Effector CD4-positive, alpha-beta T cell (primary cell): ENCODE results near the gene BTRC.
"Not testable (repeated sequence)": the region's sequence is repeated elsewhere in the genome, so short reads cannot be mapped to it uniquely, and the experiment has no call there.

ENCODE experiments used
- DNase-seq: peaks from one replicate; pipeline ENCODE4 v3.0.0-alpha.2; 2020
- total RNA-seq: gene quantifications from one replicate; lab custom pipeline; 2026; lab: John Stamatoyannopoulos, UW

BTRC gene
- 21.4 reads per million, percentile 48 among the genes with 10 or more reads in this experiment for total RNA-seq

DNA sequence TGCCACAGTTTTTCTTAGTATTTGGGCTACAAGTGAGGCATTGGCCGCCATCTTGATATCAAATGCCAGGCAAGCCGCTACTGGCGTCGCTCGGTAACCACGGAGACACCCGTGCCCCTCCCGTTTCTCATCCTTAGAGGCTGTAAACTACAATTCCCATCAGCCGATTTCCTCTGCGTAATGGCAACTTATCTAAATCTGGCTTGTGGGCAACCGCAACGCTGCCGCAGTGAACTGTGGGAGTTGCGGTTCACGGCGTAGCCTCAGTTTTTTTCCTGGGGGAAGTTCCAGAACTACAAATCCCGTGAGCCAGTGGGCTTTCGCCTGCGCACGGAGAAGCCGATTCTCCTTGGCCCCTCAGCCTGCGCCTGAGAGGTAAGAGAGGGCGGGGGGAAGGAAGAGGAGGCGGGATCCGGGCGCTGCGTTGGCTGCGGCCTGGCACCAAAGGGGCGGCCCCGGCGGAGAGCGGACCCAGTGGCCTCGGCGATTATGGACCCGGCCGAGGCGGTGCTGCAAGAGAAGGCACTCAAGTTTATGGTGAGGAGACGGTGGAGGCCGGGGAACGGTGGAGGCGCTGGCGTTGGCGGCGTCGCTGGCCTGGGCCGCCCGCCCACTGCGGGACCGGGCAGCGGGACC is at the start of gene BTRC:
BTRC (plus strand) TSS at position 474 of the 636 bp plus-strand sequence; CDS start at position 490, 16 bp downstream.
- peak; percentile 95 for DNase-seq

- no peak for DNase-seq
These were observed 49.6 kb upstream of the BTRC start for GRCh38 chr10:101304316-101304715.

DNA sequence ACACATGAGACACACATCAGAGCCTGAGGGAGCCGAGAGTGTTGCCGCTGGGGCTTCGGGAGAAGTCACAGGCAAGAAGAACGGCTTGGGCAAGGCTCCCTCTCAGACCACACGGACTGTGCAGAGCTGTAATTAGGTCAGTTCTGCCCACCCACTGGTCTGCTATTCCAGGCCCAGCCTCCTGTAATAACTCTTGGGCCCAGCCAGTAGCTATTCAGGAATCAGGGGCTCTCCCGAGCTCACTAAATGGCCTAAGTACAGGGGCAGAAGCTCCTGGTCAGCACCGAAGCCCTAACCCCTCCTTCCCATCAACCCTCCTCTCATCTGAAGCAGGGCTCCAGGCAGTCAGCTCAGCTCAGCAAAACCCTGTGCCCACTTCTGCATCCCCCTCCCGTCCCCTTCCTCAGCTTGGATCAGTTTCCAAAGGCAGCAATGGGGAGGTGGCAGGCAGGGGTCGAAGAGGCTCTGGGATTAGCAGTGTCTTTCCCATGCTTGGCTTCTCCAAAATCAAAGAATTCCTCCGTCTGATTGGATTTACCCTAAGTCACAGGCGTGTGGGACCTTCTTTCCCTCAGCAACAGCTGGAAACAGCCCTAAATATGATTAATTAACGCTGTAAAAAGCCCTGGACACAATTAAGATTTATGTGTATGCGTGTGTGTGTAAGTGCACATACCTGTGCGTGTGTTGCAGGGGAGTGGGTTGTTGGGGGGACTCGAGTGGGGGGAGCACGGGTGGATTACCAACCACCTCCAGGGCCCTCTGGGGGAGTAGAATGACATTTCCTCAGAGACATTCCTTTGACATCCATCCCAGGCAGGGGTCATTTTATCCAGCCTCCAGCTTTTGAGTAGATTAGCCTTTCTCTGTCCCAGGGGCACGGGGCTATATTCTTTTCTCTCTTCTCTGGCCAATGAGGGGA is 48.4 kb upstream of the BTRC start:
- no peak for DNase-seq

- no peak for DNase-seq
These were observed 45.9 kb upstream of the BTRC start for GRCh38 chr10:101308051-101308450.

DNA sequence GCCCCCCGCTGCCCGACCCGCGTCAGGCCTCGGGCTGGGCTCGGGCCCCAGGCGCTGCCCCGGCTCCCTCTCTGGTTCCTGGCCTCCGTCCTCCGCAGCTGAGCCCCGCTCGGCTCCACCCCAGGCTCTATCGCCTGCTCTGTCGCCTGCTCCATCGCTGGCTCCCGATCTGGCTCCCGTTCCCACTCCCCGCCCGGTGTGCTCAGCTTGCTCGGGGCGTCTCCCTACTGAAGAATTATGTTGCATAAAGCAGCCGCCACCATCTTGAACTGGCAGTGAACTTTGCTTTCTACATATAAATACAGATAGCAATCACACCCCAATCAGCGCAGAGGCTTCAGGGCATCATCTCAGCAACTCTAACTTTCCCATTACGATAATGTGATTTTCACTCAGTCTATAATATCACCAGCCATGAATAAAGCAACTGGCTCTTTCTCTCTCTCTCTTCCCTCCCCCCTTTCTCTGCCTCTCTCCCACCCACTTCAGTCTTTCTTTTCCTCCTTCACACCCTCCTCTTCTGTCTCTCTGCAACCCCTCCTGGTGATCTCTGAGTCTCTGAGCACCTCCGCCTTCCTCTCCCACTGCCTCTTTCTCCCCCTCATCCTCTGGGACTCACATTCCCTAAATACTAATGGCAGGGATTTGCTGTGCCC is 43.3 kb upstream of the BTRC start:
- no peak for DNase-seq

DNA sequence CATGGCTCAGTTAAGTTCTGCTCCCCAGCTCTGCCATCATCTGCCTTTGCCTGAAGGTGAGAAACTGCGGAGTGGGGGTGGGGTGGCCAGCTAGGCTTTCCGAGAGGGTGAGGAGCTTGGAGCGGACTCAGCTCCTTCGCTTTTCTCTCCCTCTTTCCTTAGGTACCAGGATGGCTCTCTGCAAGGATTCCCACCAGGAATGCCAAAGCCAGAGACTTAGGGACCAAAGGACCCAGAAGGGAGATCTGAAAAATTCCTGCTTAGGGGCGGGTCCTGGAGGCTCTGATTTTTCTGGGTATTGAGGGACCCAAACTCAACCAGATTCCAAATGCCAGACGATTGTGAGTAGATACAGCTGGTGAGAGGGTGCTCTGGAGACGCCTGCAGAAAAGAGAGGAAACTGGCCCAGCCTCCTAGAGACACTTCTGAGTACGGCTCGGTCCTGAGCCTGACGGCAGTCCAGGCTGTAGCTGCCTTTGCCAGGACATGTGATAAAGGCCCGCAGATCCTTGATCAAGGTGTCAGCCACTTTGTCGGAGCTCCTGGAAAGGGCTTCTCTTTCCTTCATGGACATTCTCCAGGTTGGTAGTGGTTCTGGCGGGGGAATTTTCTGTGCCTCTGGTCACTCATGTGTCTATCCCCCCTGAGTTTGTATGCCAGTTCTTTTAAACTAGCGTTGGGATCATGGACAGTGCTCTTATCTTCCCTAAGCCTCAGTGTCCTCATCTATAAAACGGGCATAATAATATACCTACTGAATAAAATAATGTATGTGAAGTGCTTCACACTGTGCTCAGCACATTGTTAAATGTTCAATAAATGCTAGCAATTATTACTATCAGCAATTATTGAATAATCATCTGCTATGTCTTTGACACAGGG is 42.5 kb upstream of the BTRC start:
- DNase-seq = no peak

DNA sequence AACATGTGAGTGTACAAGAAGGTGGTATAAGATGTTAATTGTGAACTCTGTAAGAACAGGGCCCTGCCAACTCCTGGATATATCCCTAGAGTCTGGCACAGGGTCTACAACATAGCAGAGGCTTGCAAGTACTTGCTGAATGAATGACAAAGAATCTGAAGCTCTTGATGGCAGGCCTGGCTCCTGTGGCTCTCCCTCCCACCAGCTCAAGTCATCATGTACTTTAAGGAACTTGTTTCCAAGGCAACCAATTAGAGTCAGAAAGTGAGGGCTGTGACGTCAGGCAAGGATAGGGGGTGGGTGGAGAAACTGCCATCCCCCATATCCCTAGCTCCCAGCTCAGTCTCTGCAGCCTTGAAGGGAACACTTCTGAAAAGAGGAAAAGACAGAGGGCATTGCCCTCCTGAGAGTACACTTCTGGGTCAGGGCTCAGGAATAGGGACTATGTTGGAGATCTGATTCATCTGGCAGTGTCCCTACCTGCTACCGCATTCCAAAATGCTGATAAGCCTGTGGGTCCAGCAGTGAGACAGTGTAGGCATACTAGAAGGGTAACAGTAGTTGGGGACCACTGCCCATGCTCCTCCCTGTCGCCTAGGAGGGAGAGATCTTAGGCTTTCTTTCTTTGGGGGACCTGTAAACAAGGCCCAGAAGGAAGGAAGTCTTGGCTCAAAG is 34.6 kb upstream of the BTRC start:
- no peak for DNase-seq

GRCh38 chr10:101321073-101321472 is 32.9 kb upstream of the BTRC start:
- DNase-seq = no peak

DNA sequence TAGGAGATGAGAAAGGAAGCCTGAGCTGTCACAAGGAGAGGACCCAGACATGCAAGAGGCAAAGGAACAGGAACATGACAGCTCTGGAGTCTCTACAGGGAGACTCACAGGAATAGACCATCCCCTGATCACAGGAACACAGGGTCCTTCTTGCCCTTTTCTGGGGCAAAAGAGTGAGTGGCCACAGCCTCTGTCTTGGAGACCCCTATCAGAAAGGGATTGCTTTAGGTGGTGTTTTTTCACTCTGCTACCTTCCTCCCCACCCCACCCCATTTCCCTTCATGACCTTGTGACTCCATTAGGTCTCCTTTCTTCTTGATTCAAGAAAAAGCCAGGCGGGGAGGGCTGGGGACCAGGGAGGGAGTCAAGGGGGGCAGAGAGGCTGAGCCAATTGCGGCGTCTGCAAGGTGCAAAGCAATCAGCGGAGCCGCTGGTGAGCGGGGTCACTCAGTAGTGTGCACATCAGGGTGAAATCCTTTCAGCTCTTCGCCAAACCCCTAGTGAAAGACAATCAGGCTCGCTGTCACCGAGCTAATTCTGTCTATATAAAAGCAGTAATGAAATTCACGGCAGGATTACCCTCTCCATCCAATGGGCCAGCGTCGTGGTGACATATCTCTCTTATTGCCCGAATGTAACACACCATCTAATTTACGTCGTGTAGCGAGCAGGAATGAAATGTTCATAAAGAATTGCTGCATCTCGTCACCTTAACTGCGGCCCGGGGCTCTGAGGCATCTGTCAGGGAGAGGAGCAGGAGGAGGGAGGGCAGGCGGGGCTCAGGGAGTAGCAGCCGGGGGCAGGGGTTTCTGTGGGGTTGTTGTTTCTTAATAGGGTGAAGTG is 31.5 kb upstream of the BTRC start:
- DNase-seq = no peak

DNA sequence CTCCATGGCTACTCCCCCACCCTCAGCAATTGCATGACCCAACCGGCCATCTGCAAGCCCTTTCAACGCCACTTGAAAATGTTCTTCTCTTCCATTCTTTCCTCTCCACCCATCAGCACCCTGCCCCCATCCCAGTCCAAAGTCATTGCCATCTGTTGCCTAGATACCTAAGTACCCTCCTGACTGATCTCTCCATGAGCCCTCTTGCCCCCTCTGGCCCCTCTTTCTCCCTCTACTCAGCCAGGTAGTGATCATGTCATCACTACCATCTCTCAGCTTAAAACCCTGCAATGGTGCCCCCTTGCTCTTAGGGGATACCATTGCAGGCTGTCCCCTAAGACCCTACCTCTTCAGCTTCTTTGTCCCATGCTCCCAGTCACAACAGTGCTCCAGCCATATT is 30.5 kb upstream of the BTRC start:
- DNase-seq = no peak

DNA sequence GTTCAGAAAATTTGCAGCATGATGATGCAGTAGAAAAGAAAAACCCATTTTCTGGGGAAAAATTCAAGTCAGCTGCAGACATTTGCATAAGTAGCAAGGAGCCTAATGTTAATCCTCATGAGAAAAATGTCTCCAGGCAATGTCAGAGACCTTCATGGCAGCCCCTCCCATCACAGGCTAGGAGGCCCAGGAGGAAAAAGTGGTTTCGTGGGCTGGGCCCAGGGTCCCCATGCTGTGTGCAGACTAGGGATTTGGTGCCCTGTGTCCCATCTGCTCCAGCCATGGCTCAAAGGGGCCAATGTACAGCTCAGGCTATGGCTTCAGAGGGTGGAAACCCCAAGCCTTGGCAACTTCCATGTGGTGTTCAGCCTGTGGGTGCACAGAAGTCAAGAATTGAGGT is 26.5 kb upstream of the BTRC start:
- not testable (repeated sequence) for DNase-seq

- DNase-seq = no peak
These were observed 24.5 kb upstream of the BTRC start for GRCh38 chr10:101329341-101330032.

DNA sequence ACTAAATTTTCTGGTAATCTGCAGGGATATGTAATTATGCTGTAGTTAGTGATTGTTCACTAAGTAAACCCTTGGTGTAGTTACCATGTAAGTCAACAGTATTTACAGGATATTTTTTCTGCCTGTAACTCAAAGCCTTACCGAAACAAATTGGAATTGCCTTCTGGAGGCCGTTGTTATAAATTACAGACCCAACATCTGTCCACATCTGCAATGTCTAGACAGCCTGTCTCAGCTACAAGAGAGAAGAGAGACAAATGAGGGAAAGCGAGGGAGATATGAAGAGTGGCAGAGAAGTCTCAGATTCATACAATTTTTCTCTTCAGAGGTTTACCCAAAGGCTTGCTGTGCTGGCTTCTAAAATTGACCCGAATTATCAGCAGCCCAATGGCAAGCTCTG is 23.7 kb upstream of the BTRC start:
- DNase-seq = no peak

DNA sequence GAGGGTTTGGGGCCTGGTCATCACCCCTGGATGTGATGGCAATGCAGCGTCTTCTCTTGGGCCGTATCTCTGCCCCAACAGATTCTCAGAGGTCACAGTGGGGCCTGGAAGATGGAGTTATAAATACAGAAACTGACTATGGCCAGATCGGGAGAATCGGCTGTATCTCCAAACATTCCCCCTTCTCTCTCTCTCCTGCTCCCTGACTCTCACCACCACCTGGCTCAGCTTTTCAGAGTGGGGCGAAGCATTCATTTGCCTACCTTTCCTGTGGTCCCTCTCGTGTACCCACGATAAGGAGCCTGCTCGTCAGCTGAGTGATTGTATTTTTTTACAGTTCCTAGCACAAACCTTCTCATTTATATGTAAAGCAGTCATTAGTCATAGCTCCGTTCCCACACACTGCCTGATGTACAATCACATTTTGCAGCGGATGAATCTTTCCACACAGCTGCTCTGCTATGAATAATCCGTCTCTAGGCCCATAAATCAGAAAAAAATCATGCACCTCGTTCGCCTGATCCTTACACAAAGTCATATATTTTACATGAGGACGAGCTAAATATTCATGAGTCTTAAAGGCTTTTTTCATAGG is 23.2 kb upstream of the BTRC start:
- no peak for DNase-seq

DNA sequence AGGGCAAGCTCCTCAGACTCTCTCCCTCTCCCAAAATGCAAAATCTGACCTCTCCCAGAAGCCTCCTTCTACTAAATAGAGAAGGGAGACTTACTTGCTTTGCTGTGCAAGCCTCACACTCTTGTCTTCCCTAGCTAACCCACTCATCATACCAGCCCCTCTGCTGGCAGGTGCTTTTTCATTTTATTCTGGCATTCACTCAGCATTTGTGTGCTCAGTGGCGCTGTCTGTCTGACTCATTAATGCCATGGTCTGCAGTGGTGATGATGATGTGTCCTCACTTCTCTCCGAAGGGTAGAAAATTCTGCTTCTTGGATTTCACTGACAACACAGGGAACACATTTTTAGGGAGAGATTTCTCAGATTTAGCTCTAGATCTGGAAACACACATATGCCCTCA is 22.0 kb upstream of the BTRC start:
- no peak for DNase-seq

- not testable (repeated sequence) for DNase-seq
These were observed 19.7 kb upstream of the BTRC start for GRCh38 chr10:101334259-101334658.

- DNase-seq = no peak
These were observed 17.6 kb upstream of the BTRC start for GRCh38 chr10:101336382-101336781.

DNA sequence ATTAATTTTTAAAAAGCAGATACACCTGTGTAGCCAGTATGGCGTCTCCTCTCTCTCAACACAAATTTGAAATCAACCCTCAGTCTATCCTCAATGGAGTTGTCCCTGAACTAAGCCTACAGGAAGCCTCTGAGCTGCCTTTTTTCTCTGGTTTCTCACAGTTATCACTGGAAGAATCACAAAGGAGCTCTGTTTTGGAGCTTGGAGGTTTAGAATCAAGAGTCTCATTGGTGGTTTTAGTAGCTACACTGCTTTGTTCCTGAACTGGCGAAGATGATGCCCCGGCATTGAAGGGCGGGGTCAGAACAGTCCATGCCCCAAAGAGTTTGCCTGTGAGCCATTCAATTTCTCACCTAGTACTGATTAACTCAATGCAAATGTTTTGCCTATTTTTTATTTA is 16.1 kb upstream of the BTRC start:
- no peak for DNase-seq

GRCh38 chr10:101341438-101341837 is 12.5 kb upstream of the BTRC start:
- no peak for DNase-seq

DNA sequence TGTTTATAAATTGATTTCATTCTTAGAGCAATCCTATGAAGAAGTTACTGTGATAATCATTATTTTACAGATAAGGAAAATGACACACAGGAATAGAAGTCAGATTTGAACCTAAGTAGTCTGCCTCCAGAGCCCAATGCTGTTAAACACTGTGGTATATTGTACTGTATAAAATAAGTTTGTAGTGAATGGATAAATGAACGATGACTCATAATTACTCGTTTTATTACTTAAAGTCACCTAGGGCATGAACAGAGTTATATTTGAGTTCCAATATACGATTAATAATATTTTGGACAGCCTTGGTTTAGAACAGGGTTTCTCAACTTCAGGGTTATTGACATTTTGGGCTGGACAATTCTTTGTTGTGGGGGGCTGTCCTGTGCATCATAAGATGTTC is 7.8 kb upstream of the BTRC start:
- DNase-seq = no peak
